ENCODE measurements around the gene STK39.

Gene STK39

DNA sequence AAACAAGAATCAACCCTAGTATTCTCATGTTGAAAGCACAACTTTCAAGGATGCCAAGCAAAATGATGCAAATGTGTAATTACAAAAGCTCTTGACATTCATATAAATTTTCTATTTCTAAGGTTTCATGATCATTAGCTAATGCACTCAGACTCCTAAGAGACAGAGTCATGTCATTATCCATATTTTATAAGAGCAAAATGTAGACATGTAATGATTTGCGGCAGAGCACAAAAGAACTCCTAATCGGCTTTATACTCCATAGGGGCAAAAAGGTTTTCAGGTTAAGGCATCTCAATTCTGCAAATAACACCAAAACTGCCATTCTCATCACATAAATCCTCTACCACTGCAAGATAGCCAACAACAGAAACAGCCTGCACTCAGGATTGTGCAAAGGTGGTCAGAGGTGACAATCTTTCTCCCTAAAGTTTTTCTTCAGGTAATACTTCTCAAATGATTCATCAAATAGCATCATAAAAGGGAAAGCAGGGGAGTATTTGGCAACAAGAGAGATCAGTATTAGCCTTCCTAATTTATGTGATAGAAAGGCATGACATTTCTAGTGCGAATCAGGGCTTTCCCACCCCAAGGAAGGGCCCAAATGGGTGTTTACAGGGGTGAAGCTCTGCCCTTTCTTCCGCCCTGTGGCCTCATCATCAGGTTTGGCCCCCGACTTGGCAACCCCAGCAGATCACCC, 64.7 kb downstream of the STK39 start:
- DNase-seq = no peak

DNA sequence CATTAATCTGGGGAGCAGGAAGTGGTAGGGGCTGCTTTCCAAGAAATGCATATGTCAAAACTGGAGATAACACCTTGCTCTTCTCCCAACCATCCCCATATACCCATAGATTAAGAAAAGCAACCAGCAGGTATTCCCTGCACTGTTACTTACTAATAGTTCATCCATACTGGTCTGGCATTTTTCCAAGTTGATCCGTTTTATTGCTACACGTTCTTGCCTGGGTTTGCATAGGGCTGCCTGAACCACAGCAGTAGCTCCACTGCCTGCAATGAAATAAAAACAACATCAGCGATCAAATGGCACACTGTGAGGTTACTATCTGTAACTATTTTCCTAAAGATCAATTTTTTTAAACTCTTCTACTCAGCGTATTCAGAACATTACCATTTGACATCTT, 65.6 kb downstream of the STK39 start:
- DNase-seq = no peak

DNA sequence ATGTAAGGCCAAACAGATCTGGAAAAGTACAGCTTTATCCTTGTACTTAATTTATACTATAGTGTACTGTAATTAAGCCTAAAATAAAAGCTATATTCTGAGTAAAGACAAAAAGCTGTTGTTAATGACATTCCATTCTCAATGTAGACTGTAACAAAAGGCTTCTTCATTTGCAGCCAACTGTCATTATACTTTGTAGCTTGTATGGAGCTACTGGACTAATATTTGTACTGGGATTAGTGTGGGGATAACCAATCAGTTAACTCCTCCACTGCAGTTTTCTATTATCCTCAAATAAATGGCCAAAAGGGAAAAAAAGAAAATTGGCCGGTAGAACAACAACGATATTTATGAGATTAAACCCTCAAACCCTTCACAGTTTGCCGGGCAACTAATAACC, 66.5 kb downstream of the STK39 start:
- no peak for DNase-seq

DNA sequence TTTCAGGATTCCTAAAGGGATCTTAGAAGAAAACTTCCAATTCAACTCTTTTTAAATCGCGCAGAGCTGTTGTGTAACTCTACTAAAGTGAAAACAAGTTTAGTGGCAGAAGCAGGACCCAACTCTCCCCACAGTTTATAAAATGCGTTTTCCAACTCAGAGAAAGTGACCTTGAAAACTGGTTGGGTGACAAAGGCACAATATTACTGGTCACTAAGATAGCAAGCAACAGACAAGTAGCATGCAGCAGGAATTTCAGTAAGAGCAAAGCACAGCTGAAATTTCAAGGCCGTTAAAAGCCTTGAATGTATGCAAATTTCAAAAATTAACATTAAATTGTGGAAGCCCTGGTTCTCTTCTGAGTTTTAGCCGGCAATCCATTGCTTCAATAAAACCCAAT, 66.9 kb downstream of the STK39 start:
- no peak for DNase-seq

DNA sequence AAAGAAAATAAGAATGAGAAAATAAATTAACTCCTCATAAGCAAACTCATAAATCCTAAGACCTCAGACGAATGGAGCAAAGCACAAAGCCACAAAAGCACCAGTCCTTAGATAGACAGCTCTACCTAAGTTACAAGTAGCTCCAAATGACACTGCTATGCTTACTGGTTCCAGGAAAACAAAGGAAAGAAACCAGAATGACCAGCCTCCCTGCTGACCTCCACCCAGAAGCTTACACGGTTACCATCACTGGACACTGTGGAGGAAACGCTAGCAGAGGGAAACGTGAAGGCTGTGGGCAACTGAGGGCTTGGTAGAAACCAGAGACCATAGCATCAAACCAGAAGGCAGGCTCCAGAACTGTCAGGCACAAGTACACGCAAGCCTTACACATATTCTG, 67.8 kb downstream of the STK39 start:
- no peak for DNase-seq

DNA sequence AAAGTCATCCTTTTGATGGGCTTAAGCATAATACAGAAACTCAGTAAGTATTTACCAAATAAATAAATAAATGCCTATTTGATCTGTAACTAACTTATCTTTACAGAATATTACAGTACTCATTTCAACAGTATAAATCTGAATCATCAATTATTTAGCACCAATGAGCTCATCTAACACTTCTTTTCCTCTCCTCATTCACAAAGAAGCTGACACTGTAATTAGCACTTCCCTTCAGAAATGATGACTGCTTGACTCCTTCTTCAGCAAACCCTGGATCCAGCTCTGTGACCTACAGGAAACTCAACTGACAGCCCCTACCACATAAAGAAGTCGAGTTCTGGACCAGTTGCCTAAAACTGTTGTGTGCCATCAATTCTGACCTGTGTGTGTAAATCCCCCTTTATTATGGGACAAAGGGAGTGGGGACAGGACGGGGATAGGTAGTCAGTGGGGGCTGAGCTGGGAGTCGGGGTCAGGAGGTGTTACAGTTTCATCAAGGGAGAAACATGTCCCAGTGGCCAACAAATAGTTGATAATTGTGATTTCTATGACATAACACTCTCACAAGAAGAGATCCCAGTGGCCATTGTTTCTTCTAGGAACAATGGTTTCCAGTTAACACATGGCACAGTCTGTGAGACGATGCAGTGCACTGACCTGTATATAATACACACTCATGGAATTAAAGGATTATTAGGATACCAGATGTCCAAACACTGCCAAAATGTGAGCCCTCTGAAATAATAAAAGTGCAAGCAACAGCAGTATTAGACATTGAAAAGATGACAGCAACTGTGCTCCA, 68.7 kb downstream of the STK39 start:
- no peak for DNase-seq

DNA sequence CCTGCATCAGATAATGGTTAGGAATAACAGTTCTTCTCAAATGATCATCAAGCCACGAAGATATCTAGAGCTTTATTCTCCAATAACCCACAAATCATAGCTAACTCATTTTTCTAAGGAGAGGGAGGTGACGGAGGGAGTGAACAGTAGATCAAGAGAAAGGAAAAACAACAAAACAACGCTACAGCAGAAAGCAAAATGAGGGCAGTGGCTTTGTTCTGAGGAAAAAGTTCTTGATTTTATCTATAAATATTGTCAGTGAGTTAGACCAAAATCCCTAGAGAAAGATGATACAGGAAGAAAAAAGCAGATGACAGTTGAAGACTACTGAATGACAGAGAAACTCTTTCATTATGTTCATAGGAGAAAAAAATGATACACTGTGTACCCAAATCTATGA, 71.0 kb downstream of the STK39 start:
- DNase-seq = no peak

DNA sequence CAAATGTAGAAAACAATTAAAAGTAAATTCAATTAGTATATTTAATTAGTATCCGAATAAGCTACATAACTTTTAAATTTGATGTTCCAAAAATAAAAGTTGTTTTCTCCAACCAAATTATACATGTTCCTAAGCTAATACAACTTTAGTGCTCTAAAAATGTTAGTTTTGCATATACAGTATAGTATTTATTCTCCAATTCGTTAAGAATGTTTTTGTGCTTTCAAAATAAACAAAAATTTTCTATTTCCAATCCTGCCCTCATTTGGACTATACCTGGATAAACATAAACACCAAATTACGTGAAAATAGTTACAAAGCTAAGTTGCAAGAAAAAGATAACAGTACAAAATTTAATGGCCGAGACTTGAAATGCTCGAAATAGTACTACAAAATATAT, 71.9 kb downstream of the STK39 start:
- DNase-seq = no peak

DNA sequence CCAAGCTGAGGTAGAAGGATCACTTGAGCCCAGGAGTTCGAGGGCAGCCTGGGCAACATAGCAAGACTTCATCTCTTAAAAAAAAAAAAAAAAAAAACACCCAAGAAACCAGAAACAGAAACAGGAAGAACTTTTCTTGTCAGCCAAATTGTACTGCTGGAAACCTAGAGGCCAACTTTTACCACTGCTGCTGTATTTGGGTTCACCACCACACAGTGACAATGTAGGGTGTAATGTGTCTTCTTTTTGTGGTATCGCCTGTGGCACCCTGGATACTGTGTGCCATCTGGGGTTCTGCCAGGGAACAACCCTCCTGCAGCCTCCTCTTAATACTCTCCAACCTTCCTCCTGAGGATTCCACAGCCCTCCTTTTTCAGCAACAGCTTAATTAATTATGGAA, 72.6 kb downstream of the STK39 start:
- DNase-seq = peak; percentile 17

DNA sequence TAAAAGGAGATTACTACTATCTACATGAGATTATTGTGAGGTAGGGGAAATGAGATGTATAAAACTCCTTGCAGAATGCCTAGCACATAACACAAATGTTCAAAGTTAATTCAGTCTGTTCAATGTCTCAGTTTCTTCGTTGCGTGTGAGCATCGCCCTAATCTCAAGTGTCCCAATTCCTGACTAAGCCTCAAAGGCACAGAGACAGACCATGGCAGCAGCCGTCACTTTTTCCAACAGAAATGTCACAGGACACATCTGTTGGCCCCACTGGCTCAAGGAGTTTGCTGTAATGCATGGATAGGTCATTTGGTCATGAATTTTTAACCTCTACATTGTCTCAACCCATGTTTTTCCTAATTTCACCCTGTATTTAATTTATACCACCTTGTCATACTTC, 75.3 kb downstream of the STK39 start:
- no peak for DNase-seq

DNA sequence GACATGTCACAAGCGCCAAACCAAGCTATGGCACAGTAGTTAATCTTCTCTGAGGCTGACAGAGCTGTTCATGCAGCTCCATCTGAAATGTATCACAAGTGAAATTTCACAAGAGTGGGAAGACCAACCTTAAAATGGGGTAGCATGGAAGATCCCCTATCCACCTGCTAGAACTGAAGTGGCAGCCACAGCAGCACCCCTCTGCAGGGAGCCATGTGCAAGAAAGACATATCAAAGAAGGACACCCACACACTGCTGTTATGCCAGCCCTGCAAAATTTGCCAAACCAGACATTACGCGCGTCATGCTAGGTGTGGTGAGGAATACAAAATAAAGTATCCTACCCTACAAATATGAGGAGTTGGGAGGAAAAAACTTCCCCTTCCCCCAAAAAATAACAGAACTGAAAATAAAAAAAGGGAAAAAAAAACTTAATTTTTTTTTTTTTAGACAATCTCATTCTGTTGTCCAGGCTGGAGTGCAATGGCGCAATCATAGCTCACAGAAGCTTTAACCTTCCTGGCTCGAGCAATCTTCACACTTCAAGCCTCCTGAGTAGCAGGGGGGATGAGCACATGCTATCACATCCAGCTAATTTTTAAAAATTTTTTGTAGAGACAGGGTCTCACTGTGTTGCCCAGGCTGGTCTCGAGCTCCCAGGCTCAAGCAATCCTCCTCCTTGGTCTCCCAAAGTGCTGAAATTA, 76.2 kb downstream of the STK39 start:
- DNase-seq = no peak

DNA sequence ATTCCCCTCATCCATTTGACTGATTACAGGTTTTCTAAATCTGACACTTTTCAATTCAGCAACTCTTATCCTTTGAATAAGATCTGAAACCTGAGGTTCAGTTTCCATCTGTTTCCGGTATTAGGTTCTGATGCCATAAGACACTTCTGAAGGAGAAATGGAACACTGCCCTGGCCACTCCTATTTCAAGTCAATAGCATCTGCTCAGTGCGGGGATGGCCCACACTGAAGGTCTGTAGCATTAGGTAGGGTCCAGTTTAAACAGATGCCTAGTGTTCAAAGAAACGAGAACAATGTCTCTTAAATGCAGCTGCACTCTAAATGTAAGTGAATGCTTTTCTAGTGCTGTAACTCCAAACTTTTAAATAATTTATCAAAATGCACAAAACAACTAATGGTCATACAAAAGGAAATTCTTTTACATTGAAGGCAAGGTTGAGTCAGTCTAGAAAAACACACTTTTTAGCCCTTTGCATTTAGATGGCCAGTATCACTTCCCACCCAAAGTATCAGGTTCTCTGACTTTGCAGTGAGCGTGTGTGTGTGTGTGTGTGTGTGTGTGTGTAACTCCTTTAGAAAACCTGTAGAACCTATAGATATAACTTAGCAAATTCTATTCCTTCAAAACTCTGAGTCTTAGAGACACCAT, 78.2 kb downstream of the STK39 start:
- DNase-seq = no peak

DNA sequence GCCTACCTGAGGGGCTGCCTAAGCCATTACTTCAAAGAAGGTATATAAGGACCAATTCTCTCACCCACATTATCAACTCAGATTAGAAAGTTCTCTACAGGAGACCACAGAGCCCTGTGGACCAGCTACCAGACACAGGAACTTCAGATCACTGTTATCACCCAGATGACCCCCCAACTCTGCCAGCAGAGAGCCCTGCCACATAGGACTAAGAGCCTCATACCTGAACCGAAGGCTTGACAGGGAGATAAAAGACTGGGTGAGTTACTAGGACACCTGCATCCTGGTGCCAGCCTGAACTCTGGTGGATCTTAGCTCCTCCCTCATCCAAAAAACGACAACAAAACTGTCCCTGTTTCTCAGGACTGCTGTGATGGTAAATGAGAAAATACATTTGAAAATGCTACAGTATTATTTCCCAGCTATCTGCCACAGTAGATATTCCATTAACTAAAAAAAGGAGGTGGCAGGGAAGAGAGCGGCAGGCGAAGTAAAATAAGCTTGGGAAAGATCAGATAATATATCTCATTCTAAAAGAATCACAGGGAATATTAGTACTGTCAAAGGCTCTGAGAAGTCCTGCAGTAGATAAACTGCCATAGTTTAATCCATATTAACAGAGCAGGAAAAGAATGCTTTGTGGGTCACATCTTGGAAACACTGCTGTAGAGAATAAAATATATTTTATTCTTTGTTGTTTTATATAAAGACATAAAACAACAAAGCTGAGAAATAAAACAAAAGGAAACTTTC, 79.7 kb downstream of the STK39 start:
- no peak for DNase-seq

DNA sequence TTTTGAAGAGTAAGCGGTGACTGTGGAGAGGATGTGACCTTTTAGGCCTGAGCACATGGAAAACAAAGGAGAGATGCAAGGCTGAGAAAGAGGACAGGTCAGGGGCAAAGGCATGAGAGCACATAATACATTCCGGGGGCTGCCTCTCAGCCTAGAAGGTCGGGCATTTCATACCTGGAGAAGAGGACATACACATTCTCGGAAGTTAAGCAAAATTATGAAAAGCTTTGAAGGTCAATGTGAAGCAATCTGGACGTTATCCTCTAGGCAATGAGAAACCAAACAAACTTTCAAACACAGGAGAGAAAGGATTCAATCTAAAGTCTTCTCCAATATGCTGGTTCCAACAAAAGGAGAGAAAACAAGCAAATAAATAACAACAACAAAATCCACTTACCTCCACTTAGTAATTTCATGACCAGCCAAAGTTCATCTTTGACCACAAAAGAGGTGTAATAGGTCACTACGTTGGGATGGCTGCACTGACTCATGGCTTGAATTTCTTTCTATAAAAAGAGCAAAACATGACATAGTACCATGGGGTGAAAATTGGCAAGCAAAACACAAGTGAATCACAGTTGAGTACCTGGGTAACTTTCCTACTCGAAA, 80.4 kb downstream of the STK39 start:
- no peak for DNase-seq

DNA sequence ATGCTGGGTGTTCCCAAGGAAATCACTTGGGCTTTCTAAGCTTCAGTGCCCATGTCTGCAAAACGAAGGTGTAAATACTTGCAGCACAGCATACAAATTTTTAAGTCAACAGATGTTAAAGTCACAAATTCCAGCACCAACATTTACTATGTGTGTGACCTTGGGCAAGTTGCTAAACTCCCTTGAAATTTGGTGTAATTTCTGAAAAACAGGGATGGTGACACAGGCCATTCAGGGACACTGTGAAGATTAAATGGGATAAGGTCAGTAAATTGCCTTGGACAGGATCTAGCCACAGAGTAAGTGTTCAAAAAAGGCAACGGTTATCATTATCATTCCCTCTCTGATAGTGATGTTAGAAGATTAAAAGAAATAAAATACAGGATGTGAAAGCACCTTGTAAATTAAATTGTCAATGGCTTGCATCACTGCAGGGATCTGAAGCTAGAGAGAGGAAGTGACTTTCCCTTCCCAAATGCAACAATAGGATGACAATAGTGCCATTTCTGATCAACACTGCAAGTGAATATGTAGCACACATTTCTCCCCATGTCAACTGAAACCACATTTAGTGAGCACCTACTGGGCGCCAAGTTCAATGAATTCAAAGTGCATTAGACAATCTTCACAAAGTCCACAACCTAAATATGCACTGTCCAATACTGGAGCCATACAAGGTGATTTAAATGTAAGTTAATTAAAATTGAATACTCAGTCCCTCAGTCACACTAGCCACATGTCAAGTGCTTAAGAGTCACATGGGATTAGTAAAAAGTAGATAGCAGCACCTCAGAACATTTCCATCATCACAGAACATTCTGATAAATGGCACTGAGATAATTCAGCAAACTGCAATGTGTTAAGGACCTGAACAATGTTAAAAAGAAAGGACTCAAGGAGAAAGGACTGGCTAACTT, 81.2 kb downstream of the STK39 start:
- DNase-seq = no peak

DNA sequence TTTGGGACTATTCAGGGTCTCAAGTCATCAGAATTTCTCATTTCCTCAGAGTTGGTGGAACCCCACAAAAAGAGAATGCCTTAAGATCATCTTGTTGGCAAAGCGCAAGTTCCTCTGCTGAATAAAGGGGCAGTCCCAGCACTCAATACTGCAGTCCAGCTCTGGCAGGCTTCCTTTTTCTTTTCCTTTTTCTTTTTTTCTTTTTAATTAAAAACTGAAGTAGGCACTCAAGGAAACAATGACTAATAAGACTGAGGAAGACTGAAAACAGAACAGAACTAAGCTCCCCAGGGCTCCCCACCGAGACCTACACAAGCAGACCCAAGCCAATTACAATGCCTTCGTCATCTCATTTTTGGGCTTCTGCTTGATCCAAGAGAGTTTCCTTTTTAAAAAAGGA, 82.0 kb downstream of the STK39 start:
- no peak for DNase-seq

DNA sequence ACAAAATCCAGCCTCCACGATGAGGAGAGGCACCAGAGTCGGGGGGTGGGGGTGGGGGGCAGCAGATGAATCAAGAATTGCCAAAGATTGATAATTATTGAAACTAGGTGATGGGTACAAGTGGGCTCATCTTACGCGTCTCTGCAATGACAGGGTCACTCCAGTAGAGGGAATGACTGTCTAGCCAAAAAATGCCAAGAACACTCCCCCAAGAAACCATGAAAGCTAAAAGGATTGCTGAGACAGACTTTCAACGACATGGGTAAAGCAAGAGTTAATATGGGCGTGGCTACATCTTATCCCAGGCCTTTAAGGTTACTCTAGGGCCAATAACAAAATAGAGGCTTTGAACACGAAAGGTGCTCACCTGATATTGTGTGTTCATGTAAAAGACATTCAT, 86.5 kb downstream of the STK39 start:
- DNase-seq = peak; percentile 40

DNA sequence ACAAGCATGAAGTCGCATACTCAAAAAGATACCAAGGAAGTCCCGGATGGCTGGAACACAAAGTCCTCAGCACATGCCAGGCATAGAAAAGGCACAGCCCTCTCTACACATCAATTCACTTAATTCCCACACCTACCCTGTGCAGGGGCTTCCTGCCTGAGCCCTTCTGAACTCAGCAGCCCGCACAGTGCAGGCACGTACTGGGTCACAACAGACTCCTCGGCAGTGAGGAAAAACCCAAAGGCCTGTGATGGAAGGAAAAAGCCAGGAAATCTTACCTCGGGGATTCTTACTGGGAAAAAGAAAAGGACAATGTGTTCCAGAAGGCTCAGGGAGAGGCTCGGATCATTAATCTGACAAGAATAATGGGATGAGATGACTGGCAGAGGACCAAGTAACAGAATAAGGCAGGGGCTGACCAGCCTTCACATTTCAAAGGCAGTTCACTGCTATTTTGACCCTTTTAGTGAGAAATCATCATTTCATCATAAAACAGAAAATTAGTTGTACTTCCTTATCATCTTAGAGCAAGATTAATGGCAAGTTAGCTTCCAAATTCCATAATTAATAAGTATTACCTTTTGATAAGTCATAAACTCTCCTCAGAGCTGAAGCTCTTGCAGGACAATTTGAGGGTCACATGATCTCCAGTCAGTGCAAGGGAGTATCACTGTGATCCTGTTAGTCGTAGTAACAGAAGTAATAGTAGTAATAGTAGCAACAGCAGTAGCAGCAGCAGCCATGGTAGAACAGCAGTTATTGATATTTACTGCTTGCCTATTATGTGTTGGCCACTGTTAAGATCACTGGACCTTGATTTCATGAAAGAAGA, 87.4 kb downstream of the STK39 start:
- no peak for DNase-seq

DNA sequence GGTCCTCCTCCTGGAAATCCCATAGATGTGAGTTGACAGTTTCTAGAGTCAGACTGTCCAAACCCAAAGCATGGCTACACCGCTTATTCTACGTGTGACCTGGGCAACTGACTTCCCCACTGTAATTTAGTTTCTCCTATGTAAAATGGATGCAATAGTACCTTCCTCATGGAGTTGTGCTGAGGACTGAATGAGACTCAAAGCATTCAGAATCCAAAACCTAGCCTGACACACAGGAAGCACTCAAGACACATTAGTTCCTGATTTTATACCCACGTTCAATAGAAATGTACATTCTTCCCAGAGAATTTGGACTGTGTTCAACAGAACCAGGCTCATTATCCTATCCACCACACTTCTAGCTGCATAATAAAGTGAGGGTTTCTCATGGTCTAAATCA, 88.8 kb downstream of the STK39 start:
- DNase-seq = no peak

DNA sequence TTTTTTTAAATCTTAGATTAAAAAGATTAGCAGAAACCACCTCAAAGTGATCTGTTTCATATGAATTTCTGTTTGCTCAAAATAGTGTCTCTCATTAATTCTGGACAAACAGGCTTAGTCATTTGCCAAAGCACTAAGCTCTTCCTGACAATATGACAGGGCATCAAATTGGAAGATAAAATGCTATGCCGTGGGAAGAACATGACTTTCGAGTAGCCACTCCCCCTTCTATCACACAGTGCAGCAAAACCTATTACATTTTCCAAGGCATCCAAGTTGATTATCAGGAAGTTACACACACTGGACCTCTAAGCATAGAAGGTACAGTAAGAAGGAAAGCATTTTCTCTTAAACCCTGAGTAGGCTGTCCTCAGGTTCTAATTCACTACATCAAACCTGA, 89.5 kb downstream of the STK39 start:
- DNase-seq = peak; percentile 17
